Mesodermal cell (in vitro differentiated cells): Measurements from ENCODE around the gene EPHB1.
"Not testable (repeated sequence)": the region's sequence is repeated elsewhere in the genome, so short reads cannot be mapped to it uniquely, and the experiment has no call there.

ENCODE experiments used
- H3K27ac ChIP-seq: 2 replicates; pipeline ENCODE4 v1.7.0; 2013; ENCODE audit warnings: mild to moderate bottlenecking, low read depth, low read length, moderate library complexity; ENCODE audit not compliant: severe bottlenecking
- H3K36me3 ChIP-seq: 2 replicates; pipeline ENCODE4 v1.7.1; 2013; ENCODE audit warnings: mild to moderate bottlenecking, low read length, moderate library complexity; ENCODE audit not compliant: control insufficient read depth, insufficient read depth
- H3K4me1 ChIP-seq: one replicate; pipeline ENCODE4 v1.7.1; 2013; ENCODE audit warnings: mild to moderate bottlenecking, low read length; ENCODE audit not compliant: insufficient read depth, control insufficient read depth, poor library complexity, severe bottlenecking
- H3K4me3 ChIP-seq: 2 replicates; pipeline ENCODE4 v1.7.0; 2013; ENCODE audit warnings: low read length, control low read depth, mild to moderate bottlenecking; ENCODE audit not compliant: insufficient read depth, poor library complexity, severe bottlenecking; ENCODE audit errors: extremely low read depth
- H3K9me3 ChIP-seq: 2 replicates; pipeline ENCODE4 v1.7.1; 2013; ENCODE audit warnings: mild to moderate bottlenecking, low read length, moderate library complexity; ENCODE audit not compliant: control insufficient read depth
- WGBS, 2 experiments: methylation state at CpG; one replicate each; pipeline ENCODE4 v1.1.5; 2013; ENCODE audit warnings: missing lambda C conversion rate in 2 of 2; ENCODE audit not compliant: insufficient coverage in 2 of 2; 5-methylcytosine and 5-hydroxymethylcytosine counted together

Gene EPHB1

DNA sequence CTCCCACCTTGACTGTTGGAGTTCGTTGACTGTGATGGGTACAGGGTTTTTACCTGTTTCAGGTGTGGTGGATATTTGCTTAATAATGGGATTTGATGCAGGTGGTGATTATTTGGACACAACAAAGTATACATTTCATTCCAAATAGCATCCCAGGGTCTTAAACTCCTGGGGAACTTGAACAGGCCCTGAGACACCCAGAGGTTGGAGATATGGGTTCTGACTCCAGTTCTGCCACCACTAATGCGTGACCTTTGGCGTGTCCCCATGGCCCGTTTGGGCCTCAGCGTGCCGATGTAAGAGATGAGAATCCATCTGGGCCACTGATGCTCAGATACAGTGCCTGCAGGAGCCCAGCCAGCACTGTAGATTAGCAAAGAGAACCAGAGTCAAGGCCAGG lies 264.5 kb downstream of the EPHB1 start:
- Histone ChIP-seq H3K4me3 (no peak overlapping the region), H3K9me3 (peaks cover 5% of the 10 kb centered on the region), H3K27ac (no peak overlapping the region), H3K36me3 (no peaks in the 10 kb centered on the region), H3K4me1 (no peaks in the 10 kb centered on the region)
- 89 to 95% methylated on average over 5 of the region's 6 CpGs for WGBS, 2 experiments

GRCh38 chr3:135066844-135067727 lies 272.0 kb downstream of the EPHB1 start:
- H3K4me3 ChIP-seq, H3K9me3 ChIP-seq, H3K4me1 ChIP-seq, H3K36me3 ChIP-seq, H3K27ac ChIP-seq: not testable (repeated sequence)
- 86 to 93% methylated on average over 2 to 4 of the region's 5 CpGs for WGBS, 2 experiments

- Histone ChIP-seq H3K36me3 (no peaks in the 10 kb centered on the region), H3K4me3 (no peak overlapping the region)
- WGBS, 2 experiments: 85 to 96% methylated on average over 4 of the region's 5 CpGs
Measured at GRCh38 chr3:135068011-135068410, 273.0 kb downstream of the EPHB1 start.

GRCh38 chr3:135069406-135069805 lies 274.3 kb downstream of the EPHB1 start:
- no peaks in the 10 kb centered on the region for H3K36me3 ChIP-seq
- no peaks in the 10 kb centered on the region for H3K4me1 ChIP-seq
- H3K4me3 ChIP-seq: no peak overlapping the region
- 83 to 100% methylated on average over 1 to 2 of the region's 2 CpGs for WGBS, 2 experiments
- H3K27ac ChIP-seq: no peak overlapping the region
- H3K9me3 ChIP-seq: peaks cover 4% of the 10 kb centered on the region

More at GRCh38 chr3:135068011-135068410, 273.0 kb downstream of the EPHB1 start:
- no peak overlapping the region for H3K27ac ChIP-seq
- no peaks in the 10 kb centered on the region for H3K4me1 ChIP-seq
- H3K9me3 ChIP-seq: peaks cover under 1% of the 10 kb centered on the region

DNA sequence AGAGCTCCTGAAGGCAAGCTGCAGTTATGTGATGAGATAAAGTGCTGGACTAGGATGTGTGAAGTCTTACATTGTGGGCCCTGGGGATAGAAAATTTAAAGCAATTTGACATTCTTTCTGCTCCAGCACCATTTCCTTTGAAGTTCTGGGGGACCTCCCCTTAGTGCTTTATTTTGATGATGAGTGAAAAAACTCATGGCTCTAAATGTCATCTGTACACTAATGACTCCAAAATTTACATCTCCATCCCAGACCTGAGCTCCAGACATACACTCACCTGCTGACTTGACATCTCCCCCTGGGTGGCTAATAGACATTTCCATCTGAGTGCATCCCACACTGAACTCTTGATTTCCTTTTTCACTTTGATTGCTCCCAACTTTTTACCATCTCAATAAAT lies 276.4 kb downstream of the EPHB1 start:
- Histone ChIP-seq H3K9me3 (peaks cover 4% of the 10 kb centered on the region), H3K4me3 (no peak overlapping the region), H3K27ac (no peak overlapping the region), H3K36me3 (no peaks in the 10 kb centered on the region), H3K4me1 (no peaks in the 10 kb centered on the region)

GRCh38 chr3:135072431-135072830 lies 277.4 kb downstream of the EPHB1 start:
- 80 to 98% methylated on average over 4 of the region's 5 CpGs for WGBS, 2 experiments
- Histone ChIP-seq H3K36me3 (no peaks in the 10 kb centered on the region), H3K4me3 (no peak overlapping the region), H3K9me3 (peaks cover 4% of the 10 kb centered on the region), H3K27ac (no peak overlapping the region), H3K4me1 (no peaks in the 10 kb centered on the region)

DNA sequence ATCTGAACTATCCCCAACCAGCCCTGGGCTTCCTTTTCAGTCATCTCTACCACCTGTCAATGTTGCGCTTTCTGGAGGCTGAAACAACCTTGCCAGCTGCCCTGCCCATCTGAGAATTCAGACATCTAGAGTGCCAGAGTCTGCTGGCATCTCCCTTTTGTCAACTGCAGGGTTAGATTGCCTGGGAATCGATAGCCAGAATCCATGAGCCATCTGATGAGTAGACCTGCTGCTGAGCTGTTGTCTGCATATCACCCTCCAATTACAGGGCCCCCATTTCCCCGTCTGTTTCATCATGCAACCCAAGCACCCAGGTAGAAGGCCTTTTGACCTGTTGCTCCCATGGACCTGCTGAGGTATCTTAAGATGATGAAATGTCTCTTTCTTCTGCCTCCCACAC lies 280.1 kb downstream of the EPHB1 start:
- Histone ChIP-seq H3K4me1 (no peaks in the 10 kb centered on the region), H3K36me3 (no peaks in the 10 kb centered on the region), H3K9me3 (peaks cover 4% of the 10 kb centered on the region), H3K27ac (no peak overlapping the region), H3K4me3 (no peak overlapping the region)
- 83 to 85% methylated on average over 3 of the region's 3 CpGs for whole genome bisulfite sequencing, 2 experiments

DNA sequence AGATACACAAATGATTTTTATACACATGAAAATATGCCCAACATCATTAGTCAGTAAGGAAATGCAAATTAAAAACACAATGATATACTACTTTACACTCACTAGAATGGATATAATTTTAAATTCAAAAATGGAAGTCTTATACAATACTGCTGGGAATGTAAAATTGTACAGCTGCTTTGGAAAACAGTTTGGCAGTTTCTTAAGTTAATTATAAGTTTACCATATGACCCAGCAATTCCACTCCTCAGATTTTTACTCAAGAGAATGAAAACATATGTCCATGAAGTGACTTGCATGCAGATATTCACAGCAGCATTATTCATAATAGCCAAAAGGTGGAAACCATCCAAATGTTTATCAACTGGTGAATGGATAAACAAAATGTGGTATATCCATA lies 281.3 kb downstream of the EPHB1 start:
- no peaks in the 10 kb centered on the region for H3K4me1 ChIP-seq
- no peak overlapping the region for H3K4me3 ChIP-seq
- peaks cover 4% of the 10 kb centered on the region for H3K9me3 ChIP-seq
- H3K27ac ChIP-seq: no peak overlapping the region
- no peaks in the 10 kb centered on the region for H3K36me3 ChIP-seq

GRCh38 chr3:135077186-135077585 lies 282.1 kb downstream of the EPHB1 start:
- H3K9me3 ChIP-seq: peaks cover 4% of the 10 kb centered on the region
- WGBS, 2 experiments: 50 to 90% methylated on average over 1 to 2 of the region's 3 CpGs
- no peak overlapping the region for H3K4me3 ChIP-seq
- H3K4me1 ChIP-seq: no peaks in the 10 kb centered on the region
- H3K27ac ChIP-seq: no peak overlapping the region
- no peaks in the 10 kb centered on the region for H3K36me3 ChIP-seq

DNA sequence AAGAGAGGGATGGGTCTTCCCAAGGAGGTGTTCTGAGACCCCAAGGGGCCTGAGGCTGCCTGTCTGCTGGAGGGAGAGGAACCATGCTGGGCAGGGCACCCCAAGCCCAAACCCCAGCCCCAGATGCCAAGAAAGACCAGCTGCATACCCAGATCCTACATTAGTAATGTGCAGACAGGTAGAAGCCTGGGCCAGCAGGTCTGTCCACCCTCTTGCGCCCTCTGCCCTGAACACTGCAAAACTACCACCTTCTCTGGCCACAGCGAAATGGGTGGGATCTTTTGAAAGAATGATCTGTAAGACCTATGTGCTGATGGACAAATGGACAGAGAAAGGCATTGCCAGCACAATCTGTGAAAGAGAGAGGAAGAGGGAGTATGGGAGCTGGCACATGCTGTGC lies 283.2 kb downstream of the EPHB1 start:
- Histone ChIP-seq H3K4me1 (no peaks in the 10 kb centered on the region), H3K27ac (no peak overlapping the region), H3K4me3 (no peak overlapping the region), H3K9me3 (peaks cover 4% of the 10 kb centered on the region), H3K36me3 (no peaks in the 10 kb centered on the region)
- 80 to 92% methylated on average over 1 to 2 of the region's 2 CpGs for WGBS, 2 experiments

DNA sequence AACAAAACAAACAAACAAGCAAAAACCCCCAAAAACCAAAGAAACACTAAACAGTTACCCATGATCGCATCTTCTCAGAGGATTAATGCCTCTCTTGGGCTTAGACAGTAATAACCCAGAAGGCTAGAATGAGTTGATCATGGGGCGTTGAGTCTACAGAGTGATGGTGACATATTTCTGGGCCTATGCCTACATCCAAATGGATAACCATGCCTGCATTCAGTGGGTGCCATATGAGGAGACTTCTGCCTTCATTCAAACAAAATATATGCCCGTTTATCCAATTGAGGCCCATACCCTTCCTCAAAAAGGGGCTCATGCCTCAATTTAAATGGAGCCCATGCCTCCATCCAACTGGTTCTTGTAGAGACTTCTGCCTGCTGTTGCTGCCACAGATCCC lies 284.0 kb downstream of the EPHB1 start:
- WGBS, 2 experiments: 86 to 100% methylated on average over 1 to 2 of the region's 3 CpGs
- Histone ChIP-seq H3K9me3 (no peaks in the 10 kb centered on the region), H3K27ac (no peak overlapping the region), H3K36me3 (no peaks in the 10 kb centered on the region), H3K4me1 (no peaks in the 10 kb centered on the region), H3K4me3 (no peak overlapping the region)
